M059J (cell line): ENCODE measurements around the gene NIPAL4. TPM values are rescaled to one million over a fixed set of nuclear protein-coding genes. Genes with fewer than 3 reads are reported as not detected.
"Not testable (repeated sequence)": the region's sequence is repeated elsewhere in the genome, so short reads cannot be mapped to it uniquely, and the experiment has no call there.

Experiments used
- DNase-seq: peaks from one replicate; pipeline ENCODE4 v3.0.0-alpha.2; 2012; ENCODE audit warnings: low read depth
- total RNA-seq: library from RNA; depleted of rRNA; stranded (reverse); fragments of >200 nt; shearing (Covaris generic); gene quantifications from 2 replicates; pipeline ENCODE4 v1.2.3, GENCODE V29; 2014

Gene NIPAL4
- total RNA-seq, 1 experiment from 2014 or later: 0.44 TPM

GRCh38 chr5:157463621-157464518 lies 3.9 kb downstream of the NIPAL4 start:
- DNase-seq: peak; percentile 88

GRCh38 chr5:157464519-157465171 lies 4.6 kb downstream of the NIPAL4 start:
- DNase-seq: peak; percentile 92

GRCh38 chr5:157468293-157468965 lies 8.4 kb downstream of the NIPAL4 start:
- no peak for DNase-seq

- DNase-seq: no peak
Measured at GRCh38 chr5:157469073-157469472, 9.1 kb downstream of the NIPAL4 start.

- DNase-seq: no peak
Measured at GRCh38 chr5:157469687-157470086, 9.7 kb downstream of the NIPAL4 start.

GRCh38 chr5:157470631-157471030 lies 10.6 kb downstream of the NIPAL4 start:
- DNase-seq: no peak

GRCh38 chr5:157471709-157472108 lies 11.7 kb downstream of the NIPAL4 start:
- peak; percentile 36 for DNase-seq

GRCh38 chr5:157473383-157474320 lies 13.6 kb downstream of the NIPAL4 start:
- DNase-seq: peak; percentile 72

- DNase-seq: no peak
Measured at GRCh38 chr5:157475432-157475831, 15.4 kb downstream of the NIPAL4 start.

GRCh38 chr5:157476702-157477408 lies 16.8 kb downstream of the NIPAL4 start:
- peak; percentile 73 for DNase-seq

GRCh38 chr5:157477814-157478494 lies 17.9 kb downstream of the NIPAL4 start:
- no peak for DNase-seq

- no peak for DNase-seq
Measured at GRCh38 chr5:157478726-157479125, 18.7 kb downstream of the NIPAL4 start.

- no peak for DNase-seq
Measured at GRCh38 chr5:157479166-157479565, 19.2 kb downstream of the NIPAL4 start.

GRCh38 chr5:157479612-157480510 lies 19.8 kb downstream of the NIPAL4 start:
- DNase-seq: no peak

- no peak for DNase-seq
Measured at GRCh38 chr5:157481265-157481664, 21.3 kb downstream of the NIPAL4 start.

- no peak for DNase-seq
Measured at GRCh38 chr5:157481666-157482065, 21.7 kb downstream of the NIPAL4 start.

- DNase-seq: not testable (repeated sequence)
Measured at GRCh38 chr5:157482702-157483101, 22.7 kb downstream of the NIPAL4 start.

GRCh38 chr5:157484768-157485167 lies 24.8 kb downstream of the NIPAL4 start:
- no peak for DNase-seq

GRCh38 chr5:157485340-157485739 lies 25.3 kb downstream of the NIPAL4 start:
- no peak for DNase-seq
